HEK293T (cell line): ENCODE results near the gene SHMT2.

Experiments used
- CTCF ChIA-PET: fragments of 350-600 bp; formaldehyde crosslinking; extraction: SDS; loops from one replicate; lab custom pipeline; 2021; ENCODE audit warnings: antibody characterized with exemption, inconsistent platforms; lab: Yijun Ruan, JAX
- POLR2A ChIA-PET: fragments of 350-600 bp; formaldehyde crosslinking; extraction: SDS; loops from one replicate; lab custom pipeline; 2020; ENCODE audit warnings: antibody characterized with exemption, inconsistent platforms; lab: Yijun Ruan, JAX
- DNase-seq: peaks from one replicate; pipeline ENCODE4 v3.0.0; 2012; ENCODE audit warnings: mixed read lengths; ENCODE audit errors: extremely low spot score
- ARNT ChIP-seq: fragments of 450-650 bp; IDR thresholded peaks from 2 replicates; pipeline ENCODE4 v1.6.1; 2017; ENCODE audit warnings: mild to moderate bottlenecking
- BHLHE40 ChIP-seq: fragments of 450-650 bp; IDR thresholded peaks from 2 replicates; pipeline ENCODE4 v1.6.1; 2016; ENCODE audit warnings: mild to moderate bottlenecking, moderate library complexity, borderline replicate concordance
- CTBP1 ChIP-seq: fragments of 450-650 bp; IDR thresholded peaks from 2 replicates; pipeline ENCODE4 v1.6.1; 2016; ENCODE audit warnings: borderline replicate concordance
- ELF4 ChIP-seq: fragments of 450-650 bp; IDR thresholded peaks from 2 replicates; pipeline ENCODE4 v1.6.1; 2017; ENCODE audit warnings: antibody characterized with exemption
- FOXA1 ChIP-seq: fragments of 450-650 bp; IDR thresholded peaks from 2 replicates; pipeline ENCODE4 v1.6.1; 2016; ENCODE audit warnings: mild to moderate bottlenecking
- FOXK2 ChIP-seq: fragments of 450-650 bp; IDR thresholded peaks from 2 replicates; pipeline ENCODE4 v1.6.1; 2016; ENCODE audit warnings: mild to moderate bottlenecking
- FOXM1 ChIP-seq: fragments of 450-650 bp; IDR thresholded peaks from 2 replicates; pipeline ENCODE4 v1.6.1; 2017; ENCODE audit warnings: mild to moderate bottlenecking, borderline replicate concordance
- HDGF ChIP-seq: fragments of 450-650 bp; IDR thresholded peaks from 2 replicates; pipeline ENCODE4 v1.6.1; 2017; ENCODE audit warnings: antibody characterized with exemption, borderline replicate concordance
- L3MBTL2 ChIP-seq: fragments of 450-650 bp; conservative IDR thresholded peaks from 2 replicates; pipeline ENCODE4 v1.6.1; 2016; ENCODE audit warnings: mild to moderate bottlenecking
- LEF1 ChIP-seq: fragments of 450-650 bp; IDR thresholded peaks from 2 replicates; pipeline ENCODE4 v1.6.1; 2017; ENCODE audit warnings: mild to moderate bottlenecking, borderline replicate concordance
- NFRKB ChIP-seq: fragments of 450-650 bp; IDR thresholded peaks from 2 replicates; pipeline ENCODE4 v1.6.1; 2016; ENCODE audit warnings: mild to moderate bottlenecking, moderate library complexity
- SP1 ChIP-seq: fragments of 450-650 bp; IDR thresholded peaks from 2 replicates; pipeline ENCODE4 v1.6.1; 2017
- SUZ12 ChIP-seq: fragments of 450-650 bp; IDR thresholded peaks from 2 replicates; pipeline ENCODE4 v1.6.1; 2016; ENCODE audit warnings: mild to moderate bottlenecking
- TARDBP ChIP-seq: fragments of 450-650 bp; IDR thresholded peaks from 2 replicates; pipeline ENCODE4 v1.6.1; 2016
- ZNF384 ChIP-seq: fragments of 450-650 bp; IDR thresholded peaks from 2 replicates; pipeline ENCODE4 v1.6.1; 2016
- TF ChIP-seq, protein P1 (sequence below): fragments of 450-650 bp; IDR thresholded peaks from 2 replicates; pipeline ENCODE4 v1.6.1; 2016

Gene SHMT2

GRCh38 chr12:57203201-57203600 lies 26.3 kb upstream of the SHMT2 start:
- TF ChIP-seq ZNF384, result no peak
- no peak for TF ChIP-seq NFRKB
- TF ChIP-seq SP1, result no peak
- TF ChIP-seq ELF4, result no peak
- TF ChIP-seq FOXM1, result no peak
- TF ChIP-seq, protein P1, sequence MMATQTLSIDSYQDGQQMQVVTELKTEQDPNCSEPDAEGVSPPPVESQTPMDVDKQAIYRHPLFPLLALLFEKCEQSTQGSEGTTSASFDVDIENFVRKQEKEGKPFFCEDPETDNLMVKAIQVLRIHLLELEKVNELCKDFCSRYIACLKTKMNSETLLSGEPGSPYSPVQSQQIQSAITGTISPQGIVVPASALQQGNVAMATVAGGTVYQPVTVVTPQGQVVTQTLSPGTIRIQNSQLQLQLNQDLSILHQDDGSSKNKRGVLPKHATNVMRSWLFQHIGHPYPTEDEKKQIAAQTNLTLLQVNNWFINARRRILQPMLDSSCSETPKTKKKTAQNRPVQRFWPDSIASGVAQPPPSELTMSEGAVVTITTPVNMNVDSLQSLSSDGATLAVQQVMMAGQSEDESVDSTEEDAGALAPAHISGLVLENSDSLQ, result no peak
- TF ChIP-seq BHLHE40, result no peak
- no peak for TF ChIP-seq ARNT
- no peak for TF ChIP-seq FOXA1
- no peak for TF ChIP-seq TARDBP
- TF ChIP-seq CTBP1, result no peak
- TF ChIP-seq SUZ12, result no peak
- TF ChIP-seq FOXK2, result no peak
- no peak for TF ChIP-seq LEF1
- TF ChIP-seq HDGF, result no peak
- no peak for TF ChIP-seq L3MBTL2
- DNase-seq, result no peak
- CTCF ChIA-PET, result no interaction called here
- POLR2A ChIA-PET, result no interaction called here

GRCh38 chr12:57203791-57204190 lies 25.7 kb upstream of the SHMT2 start:
- ChIA-PET CTCF (no interaction called here), POLR2A (no interaction called here)
- DNase-seq, result no peak
- TF ChIP-seq ZNF384 (no peak), FOXA1 (no peak), FOXM1 (no peak), CTBP1 (no peak), SUZ12 (no peak), ARNT (no peak), HDGF (no peak)
- TF ChIP-seq, protein P1, result no peak

DNA sequence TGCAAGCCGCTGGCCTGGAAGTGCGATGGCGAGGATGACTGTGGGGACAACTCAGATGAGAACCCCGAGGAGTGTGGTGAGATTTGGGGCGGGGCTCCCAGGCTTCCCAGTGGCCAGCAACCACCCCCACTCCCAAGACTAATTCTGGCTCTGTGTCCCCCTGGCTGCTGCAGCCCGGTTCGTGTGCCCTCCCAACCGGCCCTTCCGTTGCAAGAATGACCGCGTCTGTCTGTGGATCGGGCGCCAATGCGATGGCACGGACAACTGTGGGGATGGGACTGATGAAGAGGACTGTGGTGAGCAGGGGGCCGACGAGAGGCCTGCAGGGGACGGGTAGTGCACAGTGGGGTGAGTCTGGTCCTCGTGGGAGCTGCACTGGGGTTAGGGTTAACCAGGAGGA lies 25.1 kb upstream of the SHMT2 start:
- POLR2A ChIA-PET, result no interaction called here
- no peak for DNase-seq
- CTCF ChIA-PET, result no interaction called here
- TF ChIP-seq HDGF, result no peak
- TF ChIP-seq, protein P1, result no peak
- no peak for TF ChIP-seq FOXM1
- TF ChIP-seq BHLHE40, result no peak
- TF ChIP-seq SUZ12, result no peak
- no peak for TF ChIP-seq LEF1
- no peak for TF ChIP-seq ZNF384
- no peak for TF ChIP-seq FOXK2
- no peak for TF ChIP-seq FOXA1
- no peak for TF ChIP-seq NFRKB
- TF ChIP-seq ARNT, result no peak
- no peak for TF ChIP-seq CTBP1
- no peak for TF ChIP-seq ELF4
- no peak for TF ChIP-seq L3MBTL2
- TF ChIP-seq TARDBP, result no peak

DNA sequence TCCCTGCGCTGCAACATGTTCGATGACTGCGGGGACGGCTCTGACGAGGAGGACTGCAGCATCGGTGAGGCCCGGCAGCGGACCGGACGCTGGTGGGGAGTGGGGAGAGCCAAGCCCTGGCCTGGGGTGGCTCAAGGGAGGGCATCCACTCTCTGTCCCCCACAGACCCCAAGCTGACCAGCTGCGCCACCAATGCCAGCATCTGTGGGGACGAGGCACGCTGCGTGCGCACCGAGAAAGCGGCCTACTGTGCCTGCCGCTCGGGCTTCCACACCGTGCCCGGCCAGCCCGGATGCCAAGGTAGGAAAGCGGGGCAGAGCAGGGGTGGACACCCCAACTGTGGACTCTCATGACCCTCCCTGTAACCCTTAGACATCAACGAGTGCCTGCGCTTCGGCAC lies 24.3 kb upstream of the SHMT2 start:
- POLR2A ChIA-PET, result no interaction called here
- CTCF ChIA-PET, result no interaction called here
- TF ChIP-seq ELF4, result no peak
- no peak for TF ChIP-seq ZNF384
- no peak for TF ChIP-seq ARNT
- TF ChIP-seq FOXK2, result no peak
- TF ChIP-seq HDGF, result no peak
- TF ChIP-seq CTBP1, result no peak
- TF ChIP-seq FOXA1, result no peak
- no peak for TF ChIP-seq FOXM1
- TF ChIP-seq TARDBP, result no peak
- TF ChIP-seq BHLHE40, result no peak
- no peak for TF ChIP-seq SP1
- TF ChIP-seq, protein P1, result no peak
- TF ChIP-seq L3MBTL2, result no peak
- no peak for TF ChIP-seq SUZ12
- TF ChIP-seq LEF1, result no peak
- TF ChIP-seq NFRKB, result no peak
- no peak for DNase-seq

GRCh38 chr12:57205931-57206330 lies 23.6 kb upstream of the SHMT2 start:
- TF ChIP-seq CTBP1 (no peak), BHLHE40 (no peak), HDGF (no peak), ARNT (no peak), NFRKB (no peak), FOXM1 (no peak), SUZ12 (no peak), FOXA1 (no peak), FOXK2 (no peak), SP1 (no peak), ELF4 (no peak), L3MBTL2 (no peak), TARDBP (no peak), ZNF384 (no peak), LEF1 (no peak)
- TF ChIP-seq, protein P1, result no peak
- CTCF ChIA-PET, result no interaction called here
- POLR2A ChIA-PET, result no interaction called here
- DNase-seq, result no peak
